SHP77 (cell line): ENCODE results near the gene IMMP2L.
"Not testable (repeated sequence)": the region's sequence is repeated elsewhere in the genome, so short reads cannot be mapped to it uniquely, and the experiment has no call there.

Experiments used
- DNase-seq, 2 experiments: peaks; one replicate each; lab custom pipeline; 2025; lab: John Stamatoyannopoulos, UW

IMMP2L gene

GRCh38 chr7:111329367-111330234 lies 232.7 kb downstream of the IMMP2L start:
- DNase-seq = no peak

GRCh38 chr7:111328487-111328886 lies 233.8 kb downstream of the IMMP2L start:
- no peak for DNase-seq

GRCh38 chr7:111324776-111325175 lies 237.5 kb downstream of the IMMP2L start:
- no peak for DNase-seq

- DNase-seq = no peak
Measured at GRCh38 chr7:111324228-111324627, 238.1 kb downstream of the IMMP2L start.

GRCh38 chr7:111323670-111324069 lies 238.6 kb downstream of the IMMP2L start:
- DNase-seq = not testable (repeated sequence)

GRCh38 chr7:111320133-111320532 lies 242.2 kb downstream of the IMMP2L start:
- no peak for DNase-seq

GRCh38 chr7:111312966-111313365 lies 249.3 kb downstream of the IMMP2L start:
- DNase-seq = no peak

GRCh38 chr7:111308691-111309090 lies 253.6 kb downstream of the IMMP2L start:
- DNase-seq = no peak

- no peak for DNase-seq
Measured at GRCh38 chr7:111301891-111302290, 260.4 kb downstream of the IMMP2L start.

GRCh38 chr7:111294494-111294893 lies 267.8 kb downstream of the IMMP2L start:
- DNase-seq = no peak

- DNase-seq = no peak
Measured at GRCh38 chr7:111292026-111292470, 270.2 kb downstream of the IMMP2L start.

- DNase-seq = no peak
Measured at GRCh38 chr7:111290982-111291381, 271.3 kb downstream of the IMMP2L start.

GRCh38 chr7:111290419-111290818 lies 271.9 kb downstream of the IMMP2L start:
- DNase-seq = no peak

GRCh38 chr7:111288441-111288840 lies 273.9 kb downstream of the IMMP2L start:
- not testable (repeated sequence) for DNase-seq

GRCh38 chr7:111282626-111283025 lies 279.7 kb downstream of the IMMP2L start:
- no peak for DNase-seq

- no peak for DNase-seq
Measured at GRCh38 chr7:111274857-111275256, 287.4 kb downstream of the IMMP2L start.

- no peak for DNase-seq
Measured at GRCh38 chr7:111272092-111272491, 290.2 kb downstream of the IMMP2L start.

GRCh38 chr7:111270794-111271193 lies 291.5 kb downstream of the IMMP2L start:
- not testable (repeated sequence) for DNase-seq

- no peak for DNase-seq
Measured at GRCh38 chr7:111268941-111269340, 293.4 kb downstream of the IMMP2L start.

GRCh38 chr7:111266613-111267012 lies 295.7 kb downstream of the IMMP2L start:
- DNase-seq = no peak

GRCh38 chr7:111265394-111265793 lies 296.9 kb downstream of the IMMP2L start:
- no peak for DNase-seq

- no peak for DNase-seq
Measured at GRCh38 chr7:111264981-111265380, 297.3 kb downstream of the IMMP2L start.

GRCh38 chr7:111264111-111264868 lies 298.0 kb downstream of the IMMP2L start:
- no peak for DNase-seq
